ENCODE results near the gene NCAM1.

- no peak for TF ChIP-seq EZH2 (conservative IDR thresholded peaks at IDR 0.05; ENCODE audit: low read depth, low read length)
- no peak for TF ChIP-seq UBTF (CRISPR knock-in tag; IDR thresholded peaks at IDR 0.05)
- TF ChIP-seq, protein P1, sequence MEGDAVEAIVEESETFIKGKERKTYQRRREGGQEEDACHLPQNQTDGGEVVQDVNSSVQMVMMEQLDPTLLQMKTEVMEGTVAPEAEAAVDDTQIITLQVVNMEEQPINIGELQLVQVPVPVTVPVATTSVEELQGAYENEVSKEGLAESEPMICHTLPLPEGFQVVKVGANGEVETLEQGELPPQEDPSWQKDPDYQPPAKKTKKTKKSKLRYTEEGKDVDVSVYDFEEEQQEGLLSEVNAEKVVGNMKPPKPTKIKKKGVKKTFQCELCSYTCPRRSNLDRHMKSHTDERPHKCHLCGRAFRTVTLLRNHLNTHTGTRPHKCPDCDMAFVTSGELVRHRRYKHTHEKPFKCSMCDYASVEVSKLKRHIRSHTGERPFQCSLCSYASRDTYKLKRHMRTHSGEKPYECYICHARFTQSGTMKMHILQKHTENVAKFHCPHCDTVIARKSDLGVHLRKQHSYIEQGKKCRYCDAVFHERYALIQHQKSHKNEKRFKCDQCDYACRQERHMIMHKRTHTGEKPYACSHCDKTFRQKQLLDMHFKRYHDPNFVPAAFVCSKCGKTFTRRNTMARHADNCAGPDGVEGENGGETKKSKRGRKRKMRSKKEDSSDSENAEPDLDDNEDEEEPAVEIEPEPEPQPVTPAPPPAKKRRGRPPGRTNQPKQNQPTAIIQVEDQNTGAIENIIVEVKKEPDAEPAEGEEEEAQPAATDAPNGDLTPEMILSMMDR (CRISPR knock-in tag; IDR thresholded peaks at IDR 0.05): no peak
- TF ChIP-seq POLR2AphosphoS2 (IDR thresholded peaks at IDR 0.05; ENCODE audit: low read depth, low read length): no peak
- no peak for TF ChIP-seq NR2C2 (CRISPR knock-in tag; IDR thresholded peaks at IDR 0.05; ENCODE audit: borderline replicate concordance)
Observed at GRCh38 chr11:113043698-113044097, 82.5 kb downstream of the NCAM1 start.
